ENCODE results near the gene AEBP1.

The AEBP1 gene

DNA sequence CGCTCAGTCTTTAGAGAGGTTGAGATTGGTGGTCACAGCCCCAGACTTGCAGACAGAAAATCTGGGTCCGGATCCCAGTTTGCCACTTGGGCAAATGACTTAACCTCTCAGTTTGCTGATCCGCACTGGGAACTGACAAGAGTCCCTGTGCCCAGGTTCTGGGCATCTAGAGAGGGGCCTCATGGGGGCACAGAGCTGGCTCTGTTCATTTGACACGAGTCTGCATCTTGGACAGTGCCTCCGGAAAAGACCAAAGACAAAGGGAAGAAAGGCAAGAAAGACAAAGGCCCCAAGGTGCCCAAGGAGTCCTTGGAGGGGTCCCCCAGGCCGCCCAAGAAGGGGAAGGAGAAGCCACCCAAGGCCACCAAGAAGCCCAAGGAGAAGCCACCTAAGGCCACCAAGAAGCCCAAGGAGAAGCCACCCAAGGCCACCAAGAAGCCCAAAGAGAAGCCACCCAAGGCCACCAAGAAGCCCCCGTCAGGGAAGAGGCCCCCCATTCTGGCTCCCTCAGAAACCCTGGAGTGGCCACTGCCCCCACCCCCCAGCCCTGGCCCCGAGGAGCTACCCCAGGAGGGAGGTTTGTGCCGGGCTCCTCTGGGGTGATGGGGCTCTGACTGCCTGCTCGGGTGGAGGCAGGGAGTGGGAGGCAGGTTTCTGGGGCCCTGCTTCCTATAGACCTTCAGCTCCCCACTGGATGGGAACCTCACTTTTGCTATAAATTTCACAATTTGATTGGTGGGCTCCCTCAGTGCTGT is 2.3 kb downstream of the AEBP1 start:
- no peak for DNase-seq

DNA sequence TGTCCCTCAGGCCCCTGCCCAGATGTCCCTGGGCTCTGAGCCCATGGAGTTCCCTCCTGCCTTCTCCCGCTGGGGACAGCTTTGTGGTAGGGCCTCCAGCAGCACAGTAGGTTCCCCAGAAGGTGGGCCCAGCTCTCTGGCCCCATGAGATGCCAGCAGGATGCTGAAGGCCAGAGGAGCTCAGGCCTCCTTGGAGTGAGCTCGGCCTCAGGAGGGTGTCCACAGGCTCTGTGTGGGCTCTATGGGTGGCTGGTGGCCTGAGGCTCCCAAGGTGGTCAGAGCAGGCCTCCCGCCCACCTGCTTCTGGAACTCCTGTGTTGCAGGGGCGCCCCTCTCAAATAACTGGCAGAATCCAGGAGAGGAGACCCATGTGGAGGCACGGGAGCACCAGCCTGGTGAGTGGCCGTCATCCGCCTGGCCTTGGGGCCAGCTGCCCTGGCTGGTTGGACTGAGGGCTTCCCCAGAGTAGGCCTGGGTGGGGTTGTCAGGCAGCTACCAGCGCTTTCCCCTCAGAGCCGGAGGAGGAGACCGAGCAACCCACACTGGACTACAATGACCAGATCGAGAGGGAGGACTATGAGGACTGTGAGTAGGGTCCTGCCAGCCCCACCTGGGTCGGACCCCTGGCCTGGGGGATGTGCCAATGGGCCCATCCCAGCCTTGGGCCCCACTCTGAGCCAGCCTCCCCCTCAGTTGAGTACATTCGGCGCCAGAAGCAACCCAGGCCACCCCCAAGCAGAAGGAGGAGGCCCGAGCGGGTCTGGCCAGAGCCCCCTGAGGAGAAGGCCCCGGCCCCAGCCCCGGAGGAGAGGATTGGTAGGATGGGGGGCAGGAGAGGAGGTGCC is 3.2 kb downstream of the AEBP1 start:
- no peak for DNase-seq

DNA sequence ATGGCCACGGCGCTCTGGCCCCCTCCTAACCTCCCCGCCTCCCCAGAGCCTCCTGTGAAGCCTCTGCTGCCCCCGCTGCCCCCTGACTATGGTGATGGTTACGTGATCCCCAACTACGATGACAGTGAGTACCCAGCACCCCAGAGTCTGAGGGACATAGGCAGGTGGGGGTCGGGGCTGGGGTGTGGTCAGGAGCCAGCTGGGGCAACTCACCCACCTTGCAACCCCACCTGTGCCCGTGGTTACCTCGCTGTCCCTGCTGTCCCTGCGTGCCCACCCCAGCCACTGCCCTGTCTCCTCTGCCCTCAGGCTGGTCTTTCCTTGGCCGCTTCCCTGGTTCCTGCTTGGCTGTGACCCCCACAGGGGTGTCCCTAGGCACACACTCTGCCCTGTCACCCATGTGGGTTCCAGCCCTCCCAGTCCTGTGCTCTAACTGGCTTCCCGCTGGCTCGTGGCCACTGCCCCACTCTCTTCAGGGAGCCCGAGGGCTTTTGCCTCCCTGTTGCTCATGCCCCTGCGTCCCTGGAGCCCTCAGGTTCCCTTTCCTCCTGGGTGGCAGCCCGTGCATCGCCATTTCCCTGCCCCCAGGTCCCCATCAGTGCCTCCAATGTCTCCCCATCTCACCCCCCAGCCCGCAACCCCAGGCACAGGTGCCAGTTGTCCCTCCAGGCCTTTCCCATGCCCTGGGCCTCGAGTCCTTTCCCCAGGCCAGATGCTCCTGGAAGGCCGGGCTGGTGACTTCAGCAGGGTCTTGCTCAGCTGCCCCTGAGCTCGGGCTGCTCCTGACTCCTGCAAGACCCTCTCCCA is 4.0 kb downstream of the AEBP1 start:
- DNase-seq: no peak

DNA sequence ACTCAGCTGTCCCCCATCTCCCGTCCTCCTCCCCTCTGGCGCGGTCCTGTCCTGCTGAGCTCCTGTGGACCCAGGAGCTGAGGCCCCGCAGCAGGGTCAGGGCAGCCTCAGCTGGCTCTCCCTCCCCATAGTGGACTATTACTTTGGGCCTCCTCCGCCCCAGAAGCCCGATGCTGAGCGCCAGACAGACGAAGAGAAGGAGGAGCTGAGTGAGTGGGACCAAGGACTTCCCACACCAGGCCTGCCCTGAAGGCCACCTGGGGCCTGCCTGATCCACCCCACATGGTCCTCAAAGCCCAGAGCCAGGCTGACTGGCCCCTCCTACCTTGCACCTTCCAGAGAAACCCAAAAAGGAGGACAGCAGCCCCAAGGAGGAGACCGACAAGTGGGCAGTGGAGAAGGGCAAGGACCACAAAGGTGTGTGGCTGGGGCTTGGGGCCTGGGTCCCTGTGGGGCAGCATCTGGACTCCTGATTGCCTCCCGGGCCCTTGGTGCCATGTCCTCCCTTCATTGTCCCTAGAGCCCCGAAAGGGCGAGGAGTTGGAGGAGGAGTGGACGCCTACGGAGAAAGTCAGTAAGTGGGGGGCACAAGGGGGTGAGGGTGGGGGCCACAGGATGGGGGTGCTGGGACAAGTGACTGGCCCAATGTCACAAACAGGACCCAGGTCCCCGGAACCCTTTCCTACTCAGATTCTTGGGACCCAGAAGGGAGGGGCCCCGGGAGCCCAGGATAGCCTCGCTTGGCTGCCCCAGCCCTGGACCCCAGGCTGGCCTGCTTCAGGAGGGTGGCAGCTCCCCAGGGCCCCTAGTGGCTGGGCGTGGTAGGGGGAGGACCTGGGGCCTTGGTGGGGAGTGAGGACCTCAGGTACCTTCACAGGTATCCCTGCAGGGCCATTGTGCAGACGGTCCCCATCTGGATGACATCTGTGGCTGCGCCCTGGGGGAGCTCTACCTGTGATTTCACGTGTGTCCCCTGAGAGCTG is 4.9 kb downstream of the AEBP1 start:
- DNase-seq: no peak

DNA sequence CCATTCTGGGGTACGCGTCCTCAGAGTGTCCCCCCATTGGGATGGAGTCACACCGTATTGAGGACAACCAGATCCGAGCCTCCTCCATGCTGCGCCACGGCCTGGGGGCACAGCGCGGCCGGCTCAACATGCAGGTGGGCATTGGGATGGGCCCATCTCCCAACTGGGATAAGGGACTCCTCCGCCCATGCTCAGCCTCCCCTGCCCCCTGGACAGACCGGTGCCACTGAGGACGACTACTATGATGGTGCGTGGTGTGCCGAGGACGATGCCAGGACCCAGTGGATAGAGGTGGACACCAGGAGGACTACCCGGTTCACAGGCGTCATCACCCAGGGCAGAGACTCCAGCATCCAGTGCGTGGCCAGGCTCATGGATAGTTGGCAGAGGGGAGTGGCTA is 5.8 kb downstream of the AEBP1 start:
- no peak for DNase-seq

DNA sequence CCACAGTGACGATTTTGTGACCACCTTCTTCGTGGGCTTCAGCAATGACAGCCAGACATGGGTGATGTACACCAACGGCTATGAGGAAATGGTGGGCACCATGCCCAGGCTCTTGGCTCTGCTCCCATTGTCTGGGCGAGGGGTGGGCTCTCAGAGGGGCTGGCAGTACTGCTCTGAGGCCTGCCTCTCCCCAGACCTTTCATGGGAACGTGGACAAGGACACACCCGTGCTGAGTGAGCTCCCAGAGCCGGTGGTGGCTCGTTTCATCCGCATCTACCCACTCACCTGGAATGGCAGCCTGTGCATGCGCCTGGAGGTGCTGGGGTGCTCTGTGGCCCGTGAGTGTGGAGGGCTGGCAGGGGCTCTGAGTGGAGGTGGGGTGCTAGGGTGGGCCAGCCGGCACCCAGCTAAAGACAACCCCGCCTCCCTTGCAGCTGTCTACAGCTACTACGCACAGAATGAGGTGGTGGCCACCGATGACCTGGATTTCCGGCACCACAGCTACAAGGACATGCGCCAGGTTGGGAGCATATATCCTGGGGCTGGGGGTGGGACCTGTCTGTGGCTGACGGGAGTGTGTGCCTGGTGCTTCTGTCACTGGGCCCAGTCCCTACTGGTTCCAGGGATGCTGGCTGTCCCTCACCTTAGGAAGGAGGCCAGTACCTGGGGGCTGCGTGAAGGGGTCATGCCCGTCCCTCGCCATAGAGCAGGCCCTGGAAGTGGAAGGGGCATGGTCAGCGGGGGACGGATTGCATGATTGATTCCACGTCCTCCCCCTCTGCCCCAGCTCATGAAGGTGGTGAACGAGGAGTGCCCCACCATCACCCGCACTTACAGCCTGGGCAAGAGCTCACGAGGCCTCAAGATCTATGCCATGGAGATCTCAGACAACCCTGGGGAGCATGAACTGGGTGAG is 6.8 kb downstream of the AEBP1 start:
- DNase-seq: no peak

DNA sequence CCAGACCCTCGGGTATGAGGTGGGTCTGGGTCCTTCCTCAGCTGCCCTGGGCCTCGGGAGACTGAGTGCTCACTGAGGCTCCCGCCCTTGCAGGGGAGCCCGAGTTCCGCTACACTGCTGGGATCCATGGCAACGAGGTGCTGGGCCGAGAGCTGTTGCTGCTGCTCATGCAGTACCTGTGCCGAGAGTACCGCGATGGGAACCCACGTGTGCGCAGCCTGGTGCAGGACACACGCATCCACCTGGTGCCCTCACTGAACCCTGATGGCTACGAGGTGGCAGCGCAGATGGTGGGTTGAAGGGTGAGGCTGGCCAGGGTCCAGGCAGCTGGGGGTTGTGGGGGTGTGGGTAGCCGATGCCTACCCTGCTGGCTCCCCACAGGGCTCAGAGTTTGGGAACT is 7.6 kb downstream of the AEBP1 start:
- no peak for DNase-seq

DNA sequence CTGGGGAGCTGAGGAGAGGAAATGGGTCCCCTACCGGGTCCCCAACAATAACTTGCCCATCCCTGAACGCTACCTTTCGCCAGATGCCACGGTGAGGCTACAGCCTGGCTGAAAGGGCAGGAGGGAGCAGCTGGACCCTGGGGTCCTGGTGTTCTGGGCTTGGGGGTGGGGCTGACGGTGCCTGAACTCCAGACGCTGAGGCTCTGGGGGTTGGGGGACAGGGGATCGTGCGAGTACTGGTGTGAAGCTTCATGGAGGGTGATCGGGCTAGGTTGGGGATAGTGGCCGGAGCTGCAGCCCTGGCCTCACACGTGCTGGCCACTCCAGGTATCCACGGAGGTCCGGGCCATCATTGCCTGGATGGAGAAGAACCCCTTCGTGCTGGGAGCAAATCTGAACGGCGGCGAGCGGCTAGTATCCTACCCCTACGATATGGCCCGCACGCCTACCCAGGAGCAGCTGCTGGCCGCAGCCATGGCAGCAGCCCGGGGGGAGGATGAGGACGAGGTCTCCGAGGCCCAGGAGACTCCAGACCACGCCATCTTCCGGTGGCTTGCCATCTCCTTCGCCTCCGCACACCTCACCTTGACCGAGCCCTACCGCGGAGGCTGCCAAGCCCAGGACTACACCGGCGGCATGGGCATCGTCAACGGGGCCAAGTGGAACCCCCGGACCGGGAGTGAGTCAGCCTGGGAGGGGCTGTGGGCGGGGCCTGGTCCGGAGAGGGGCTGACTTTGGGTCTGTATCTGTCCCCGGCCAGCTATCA is 8.3 kb downstream of the AEBP1 start:
- DNase-seq: no peak

DNA sequence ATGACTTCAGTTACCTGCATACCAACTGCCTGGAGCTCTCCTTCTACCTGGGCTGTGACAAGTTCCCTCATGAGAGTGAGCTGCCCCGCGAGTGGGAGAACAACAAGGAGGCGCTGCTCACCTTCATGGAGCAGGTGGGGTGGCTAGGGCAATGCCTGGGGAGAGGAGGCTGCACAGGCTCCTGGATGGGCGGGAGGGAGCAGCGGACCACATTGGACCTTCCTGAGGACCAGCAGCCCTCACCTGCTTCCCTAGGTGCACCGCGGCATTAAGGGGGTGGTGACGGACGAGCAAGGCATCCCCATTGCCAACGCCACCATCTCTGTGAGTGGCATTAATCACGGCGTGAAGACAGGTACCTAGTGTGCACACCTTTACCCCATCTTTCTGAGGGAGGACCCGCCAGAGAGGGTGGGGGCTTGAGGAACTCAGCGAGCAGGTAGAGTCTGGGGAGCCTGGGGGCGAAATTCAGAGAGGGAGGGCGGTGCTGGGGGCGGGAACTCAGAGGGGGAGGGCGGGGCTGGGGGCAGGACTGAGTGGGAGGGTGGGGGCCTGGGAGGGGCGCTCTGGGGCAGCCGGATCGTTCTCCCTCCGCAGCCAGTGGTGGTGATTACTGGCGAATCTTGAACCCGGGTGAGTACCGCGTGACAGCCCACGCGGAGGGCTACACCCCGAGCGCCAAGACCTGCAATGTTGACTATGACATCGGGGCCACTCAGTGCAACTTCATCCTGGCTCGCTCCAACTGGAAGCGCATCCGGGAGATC is 9.0 kb downstream of the AEBP1 start:
- no peak for DNase-seq

DNA sequence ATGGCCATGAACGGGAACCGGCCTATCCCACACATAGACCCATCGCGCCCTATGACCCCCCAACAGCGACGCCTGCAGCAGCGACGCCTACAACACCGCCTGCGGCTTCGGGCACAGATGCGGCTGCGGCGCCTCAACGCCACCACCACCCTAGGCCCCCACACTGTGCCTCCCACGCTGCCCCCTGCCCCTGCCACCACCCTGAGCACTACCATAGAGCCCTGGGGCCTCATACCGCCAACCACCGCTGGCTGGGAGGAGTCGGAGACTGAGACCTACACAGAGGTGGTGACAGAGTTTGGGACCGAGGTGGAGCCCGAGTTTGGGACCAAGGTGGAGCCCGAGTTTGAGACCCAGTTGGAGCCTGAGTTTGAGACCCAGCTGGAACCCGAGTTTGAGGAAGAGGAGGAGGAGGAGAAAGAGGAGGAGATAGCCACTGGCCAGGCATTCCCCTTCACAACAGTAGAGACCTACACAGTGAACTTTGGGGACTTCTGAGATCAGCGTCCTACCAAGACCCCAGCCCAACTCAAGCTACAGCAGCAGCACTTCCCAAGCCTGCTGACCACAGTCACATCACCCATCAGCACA is 9.7 kb downstream of the AEBP1 start:
- no peak for DNase-seq

DNA sequence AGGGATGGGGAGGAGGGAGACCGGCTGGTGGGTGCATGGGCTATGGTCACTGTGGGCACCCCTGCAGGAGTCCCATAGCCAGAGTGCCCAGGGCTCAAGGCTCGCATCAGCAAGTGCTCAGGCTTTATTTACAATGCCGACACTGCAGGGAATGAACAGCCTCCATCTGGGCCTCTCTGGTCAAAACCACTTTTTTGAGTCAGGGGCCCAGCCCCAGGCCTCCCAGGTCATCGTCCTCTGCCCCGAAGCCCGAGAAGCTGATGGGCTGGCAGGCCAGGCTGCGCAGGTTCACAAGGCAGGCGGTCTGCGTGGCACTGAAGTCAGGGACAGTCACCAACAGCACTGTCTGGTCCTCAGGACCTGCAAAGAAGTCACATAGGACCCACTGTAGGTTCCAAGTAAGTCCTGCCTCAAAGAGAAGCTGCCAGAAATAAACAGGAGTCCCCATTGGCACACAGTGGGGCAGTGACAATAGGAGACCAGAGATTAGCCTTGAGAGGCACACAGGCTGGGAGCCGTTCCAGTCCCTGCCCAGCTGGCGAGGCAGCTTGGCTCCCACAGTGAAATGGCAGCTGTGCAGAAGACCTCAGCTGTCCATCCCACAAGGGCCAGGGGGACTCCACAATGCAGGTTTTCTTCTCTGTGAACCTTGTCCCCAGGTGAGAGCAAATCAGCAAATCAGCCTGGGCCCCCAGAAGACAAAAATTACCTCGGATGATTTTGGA is 10.6 kb downstream of the AEBP1 start:
- DNase-seq: no peak

DNA sequence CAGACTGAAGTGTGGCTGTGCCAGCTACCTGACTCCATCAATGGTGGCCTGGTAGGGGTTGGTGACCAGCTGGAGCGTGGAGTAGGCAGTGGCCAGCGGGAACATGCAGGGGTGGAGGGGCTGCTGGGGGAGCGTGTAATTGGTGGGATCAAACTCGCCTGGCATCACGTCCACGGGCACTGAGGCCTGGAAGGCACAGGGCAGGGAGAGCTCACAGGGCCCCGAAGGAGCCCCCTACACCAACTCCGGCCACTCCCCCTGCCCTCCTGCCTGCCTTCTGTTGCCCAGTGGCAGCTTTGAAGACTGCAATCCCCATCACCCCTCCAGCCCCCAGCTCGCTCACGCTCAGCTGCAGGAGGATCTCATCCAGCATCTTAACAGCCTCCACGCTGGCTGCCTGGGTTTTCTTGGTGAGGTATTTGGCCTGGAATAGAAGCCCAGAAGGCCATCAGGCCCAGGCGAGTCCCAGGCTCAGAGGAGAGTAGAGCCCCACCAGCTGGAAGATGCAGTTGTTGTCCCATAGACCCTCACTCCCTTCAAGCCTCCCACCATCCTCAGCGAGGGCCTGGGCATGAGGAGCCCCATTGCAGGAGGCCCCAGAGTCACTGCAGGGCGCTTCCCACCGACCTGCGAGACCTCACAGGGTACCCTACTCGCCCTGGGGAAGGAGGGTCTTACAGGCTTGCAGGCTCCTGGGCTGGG is 12.1 kb downstream of the AEBP1 start:
- no peak for DNase-seq

DNA sequence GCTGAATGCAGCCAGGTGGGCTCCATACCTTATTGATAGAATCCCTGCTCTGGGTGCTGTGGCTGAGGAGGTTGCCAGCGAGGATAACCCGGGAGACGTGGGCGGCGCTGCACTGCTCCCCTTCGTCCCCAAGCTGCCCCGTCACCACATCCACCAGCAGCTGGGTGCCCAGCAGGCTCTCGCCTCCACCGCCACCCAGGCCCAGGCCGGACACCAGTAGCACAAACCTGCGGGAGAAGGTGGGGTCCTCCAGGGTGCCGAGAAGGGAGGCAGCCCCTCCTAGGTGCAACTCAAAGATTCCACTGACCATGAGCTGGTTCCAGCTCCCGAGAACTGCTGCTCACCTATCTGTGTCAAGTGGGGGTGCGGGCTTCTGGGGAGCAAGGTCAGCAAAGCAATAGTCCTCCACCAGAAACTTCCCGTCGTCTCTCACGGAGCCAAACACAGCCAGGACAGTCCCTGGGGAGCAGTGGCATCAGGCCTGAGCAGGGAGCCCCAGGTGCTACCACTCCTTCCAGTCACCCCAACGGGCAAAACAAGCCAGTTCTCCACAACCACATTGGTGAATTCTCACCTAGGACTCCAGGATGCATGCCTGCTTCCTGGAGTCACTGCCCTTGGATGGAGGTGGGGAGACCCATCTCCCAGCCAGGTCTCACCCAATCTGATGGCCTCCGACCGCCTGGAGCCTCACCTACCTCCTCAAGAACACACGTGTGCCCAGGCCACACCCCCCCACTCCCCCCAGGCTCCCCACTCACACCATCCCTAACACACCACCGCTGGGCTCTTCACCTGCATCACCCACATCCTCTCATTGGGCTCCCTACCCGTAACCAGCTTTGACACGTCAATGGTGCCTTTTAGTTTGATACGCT is 12.9 kb downstream of the AEBP1 start:
- DNase-seq: no peak

DNA sequence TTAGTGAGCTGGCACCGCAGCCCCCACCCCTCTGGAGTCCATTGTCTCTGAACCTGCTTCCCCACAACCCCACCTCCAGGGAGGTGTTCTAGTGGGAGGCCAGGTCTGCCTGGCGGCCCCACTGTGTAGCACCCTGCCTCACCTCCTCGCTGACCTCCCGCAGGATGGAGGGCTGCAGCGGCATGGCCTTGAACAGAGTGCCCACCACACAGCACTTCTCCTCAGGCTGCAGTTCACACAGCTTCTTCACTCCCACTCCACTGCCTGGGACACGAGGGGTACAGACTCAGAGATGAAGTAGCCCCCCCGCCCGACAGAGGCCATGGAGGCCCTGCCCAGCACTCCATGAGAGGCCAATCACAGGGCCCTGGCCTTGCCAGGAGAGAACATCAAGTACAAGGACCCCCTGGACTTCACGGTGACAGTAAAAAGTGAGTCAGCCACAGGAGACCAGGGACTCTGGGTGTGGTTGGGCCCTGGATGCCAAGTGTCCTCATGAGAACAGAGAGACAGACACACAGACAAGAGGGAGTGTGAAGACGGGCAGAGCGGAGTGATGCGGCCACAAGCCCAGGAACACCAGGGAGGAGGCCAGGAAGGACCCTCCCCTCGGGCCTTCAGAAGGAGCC is 13.8 kb downstream of the AEBP1 start:
- no peak for DNase-seq

DNA sequence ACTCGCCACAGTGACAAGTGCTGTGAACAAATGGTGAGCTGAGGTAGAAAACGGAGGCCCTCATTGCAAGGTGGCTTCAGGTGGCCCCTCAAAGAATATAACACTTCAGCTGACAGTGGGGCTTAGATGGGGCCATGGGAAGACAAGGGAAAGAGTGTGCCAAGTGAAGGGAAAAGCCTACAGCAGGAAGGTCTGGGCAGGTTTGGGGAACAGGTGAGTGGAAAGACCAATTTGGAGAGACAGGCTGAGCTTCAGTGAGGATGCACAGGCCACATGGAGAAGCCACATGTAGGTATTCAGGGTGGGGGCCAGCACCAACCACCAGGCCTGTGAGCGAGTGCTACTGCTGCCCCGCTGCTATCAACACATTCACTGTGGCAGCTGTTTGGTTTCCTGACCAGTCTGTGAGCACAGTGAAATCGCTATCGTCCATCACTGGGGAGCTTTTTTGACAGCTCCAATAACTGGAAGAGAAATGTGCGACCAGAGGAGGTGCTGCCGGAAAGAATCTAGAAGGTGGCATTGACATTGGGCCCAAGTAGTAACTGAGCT is 15.8 kb downstream of the AEBP1 start:
- DNase-seq: no peak

DNA sequence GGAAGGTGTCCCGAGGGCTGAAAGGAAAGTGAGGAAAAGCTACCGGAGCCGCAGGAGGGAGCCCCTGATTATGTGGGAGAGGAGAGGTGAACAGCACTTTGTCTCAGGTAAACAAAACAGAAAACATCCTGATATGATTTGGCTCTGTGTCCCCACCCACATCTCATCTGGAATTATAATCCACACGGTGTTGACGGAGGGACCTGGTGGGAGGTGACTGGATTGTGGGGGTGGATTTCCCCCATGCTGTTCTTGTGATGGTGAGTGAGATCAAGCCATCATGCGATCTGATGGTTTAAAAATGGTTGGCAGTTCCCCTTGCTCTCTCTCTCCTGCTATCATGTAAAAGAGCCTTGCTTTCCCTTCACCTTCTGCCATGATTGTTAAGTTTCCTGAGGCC is 16.2 kb downstream of the AEBP1 start:
- no peak for DNase-seq

Measured in activated gamma-delta T cell treated with Interleukin-2 at 50 U/mL for 16 hours (primary cell).